GM18951 (cell line): ENCODE data around the gene KLF6.
"Not testable (repeated sequence)": the region's sequence is repeated elsewhere in the genome, so short reads cannot be mapped to it uniquely, and the experiment has no call there.

ENCODE experiments used
- POLR2A ChIP-seq: IDR thresholded peaks from 4 replicates; pipeline ENCODE4 v1.6.1; 2011; ENCODE audit warnings: mild to moderate bottlenecking; ENCODE audit not compliant: insufficient read length, insufficient read depth; ENCODE audit errors: extremely low read depth
- in situ Hi-C: fragments of 300-500 bp; cut with MboI; formaldehyde crosslinking; loops from one replicate; pipeline ENCODE4 v1.12.0; 2022; ENCODE audit warnings: low sequenced_read_pairs, mixed read lengths, inconsistent platforms; ENCODE audit not compliant: unreplicated experiment

The KLF6 gene

GRCh38 chr10:3747984-3748383 lies 37.0 kb downstream of the KLF6 start:
- in situ Hi-C loops = no loop called here
- no peak for TF ChIP-seq POLR2A

DNA sequence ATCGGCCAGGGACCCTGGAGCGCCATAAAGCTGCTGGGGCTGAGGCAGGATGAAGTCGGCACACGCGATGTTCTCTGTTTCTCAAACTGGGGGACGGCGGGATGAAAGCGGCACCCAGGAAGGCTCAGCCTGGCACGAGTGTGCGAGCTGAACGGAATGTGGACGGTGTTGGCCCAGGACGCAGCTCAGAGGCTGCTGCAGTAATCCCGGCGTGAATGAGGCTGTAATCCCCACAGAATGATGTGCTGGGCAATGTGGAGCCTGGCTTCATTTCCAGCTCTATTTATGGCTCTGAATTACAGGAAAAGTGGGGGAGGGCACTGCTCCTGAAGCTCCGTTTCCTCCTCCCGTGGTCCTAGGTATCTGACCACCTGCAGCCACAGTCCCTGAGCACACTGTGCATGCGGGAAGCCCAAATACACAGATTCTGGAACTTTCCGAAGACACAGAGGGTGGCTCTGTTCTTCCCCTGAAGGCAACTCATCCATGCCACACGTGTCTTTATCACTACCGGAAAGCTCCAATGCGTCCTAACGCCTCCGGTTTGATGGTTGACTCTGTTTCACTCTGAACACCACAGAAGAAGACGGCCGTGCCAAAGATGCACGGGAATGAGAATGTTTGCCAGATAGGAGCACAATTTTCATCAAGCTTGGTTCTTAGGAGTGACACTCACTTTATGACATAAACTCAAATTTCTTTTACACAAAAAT lies 37.6 kb downstream of the KLF6 start:
- in situ Hi-C loops = no loop called here
- no peak for TF ChIP-seq POLR2A

- in situ Hi-C loops = no loop called here
- no peak for TF ChIP-seq POLR2A
Measured at GRCh38 chr10:3746634-3747033, 38.4 kb downstream of the KLF6 start.

- in situ Hi-C loops = no loop called here
- TF ChIP-seq POLR2A = no peak
Measured at GRCh38 chr10:3745521-3745920, 39.5 kb downstream of the KLF6 start.

DNA sequence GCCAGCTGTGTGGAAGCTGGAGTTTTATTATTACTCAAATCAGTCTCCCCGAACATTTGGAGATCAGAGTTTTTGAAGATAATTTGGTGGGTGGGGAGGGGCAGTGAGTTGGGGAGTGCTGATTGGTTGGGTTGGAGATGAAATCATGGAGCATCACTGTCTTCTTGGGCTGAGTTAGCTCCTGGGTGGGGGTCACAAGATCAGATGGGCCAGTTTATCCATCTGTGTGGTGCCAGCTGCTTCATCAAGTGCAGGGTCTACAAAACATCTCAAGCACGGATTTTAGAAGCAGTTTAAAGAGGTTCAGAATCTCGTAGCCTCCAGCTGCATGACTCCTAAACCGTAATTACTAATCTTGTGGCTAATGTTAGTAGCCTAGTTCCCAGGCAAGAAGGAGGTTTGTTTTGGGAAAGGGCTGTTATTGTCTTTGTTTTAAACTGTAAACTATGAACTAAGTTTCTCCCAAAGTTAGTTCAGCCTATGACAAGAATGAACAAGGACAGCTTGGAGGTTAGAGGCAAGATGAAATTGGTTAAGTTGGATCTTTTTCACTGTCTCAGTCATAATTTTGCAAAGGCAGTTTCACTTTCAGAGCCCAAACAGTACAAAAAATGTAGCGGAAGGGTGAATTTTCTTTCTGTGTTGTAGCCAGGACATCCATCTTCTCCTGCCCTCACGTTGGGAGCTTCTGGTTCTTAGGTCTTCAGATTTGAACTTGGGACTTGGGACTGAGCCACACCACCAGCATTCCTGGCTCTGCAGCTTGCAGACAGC lies 43.1 kb downstream of the KLF6 start:
- in situ Hi-C loops = no loop called here

DNA sequence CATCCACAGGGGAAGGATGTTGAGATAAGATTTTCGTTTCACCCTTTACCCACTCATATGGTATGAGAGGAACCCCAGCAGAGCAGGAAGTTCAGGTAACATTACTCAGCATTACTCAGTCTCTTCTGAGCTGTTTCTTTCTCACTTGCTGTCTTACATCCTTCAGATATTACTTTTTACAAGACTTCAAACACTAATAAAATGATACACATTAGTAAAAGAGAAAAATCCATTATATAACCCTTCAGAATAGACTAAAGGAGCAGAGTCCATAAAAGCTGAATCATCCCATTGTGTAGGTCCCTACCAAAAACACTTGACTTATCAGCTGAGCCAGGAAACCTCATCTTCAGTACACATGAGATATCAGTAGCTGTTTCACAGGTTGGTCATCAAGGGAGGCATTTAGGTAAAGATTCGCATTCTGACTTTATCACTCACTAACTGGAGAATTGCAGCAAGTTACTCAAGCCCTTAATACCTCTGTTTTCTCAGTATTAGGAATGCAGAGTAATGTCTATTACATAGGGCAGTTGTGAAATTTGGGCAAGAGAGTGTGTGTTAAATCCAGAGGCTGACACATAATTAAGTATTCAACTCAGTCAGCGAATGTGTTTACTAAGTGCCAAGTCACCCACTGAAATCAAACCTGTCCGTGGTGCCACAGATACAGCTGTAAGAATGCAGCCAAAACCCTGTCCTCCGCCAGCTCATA lies 44.7 kb downstream of the KLF6 start:
- in situ Hi-C loops = no loop called here
- no peak for TF ChIP-seq POLR2A

More for the DNA sequence above, 43.1 kb downstream of the KLF6 start:
- no peak for TF ChIP-seq POLR2A

- in situ Hi-C loops = no loop called here
- no peak for TF ChIP-seq POLR2A
Measured at GRCh38 chr10:3738855-3739350, 46.1 kb downstream of the KLF6 start.

- TF ChIP-seq POLR2A = no peak
- in situ Hi-C loops = no loop called here
Measured at GRCh38 chr10:3737864-3738263, 47.1 kb downstream of the KLF6 start.

DNA sequence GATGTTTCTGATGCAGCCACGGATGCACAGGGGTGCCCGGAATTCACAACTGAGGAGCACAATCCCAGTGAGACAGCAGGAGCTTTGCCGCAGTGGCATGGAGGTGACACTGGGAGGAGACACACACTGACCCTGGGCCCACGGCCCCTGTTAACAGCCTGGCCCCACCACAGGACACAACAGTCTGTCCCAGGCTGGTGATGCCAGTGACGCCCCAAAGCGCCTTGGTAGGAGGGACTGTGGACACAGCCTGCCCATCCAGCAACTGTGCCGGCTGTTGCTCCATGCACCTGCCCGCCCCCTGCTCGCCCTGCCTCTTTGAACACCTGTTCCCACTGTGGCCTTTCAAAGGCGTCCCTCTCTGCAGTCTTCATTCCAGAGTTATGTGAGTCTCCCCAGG lies 49.8 kb downstream of the KLF6 start:
- TF ChIP-seq POLR2A = no peak
- in situ Hi-C loops = no loop called here

GRCh38 chr10:3734111-3734510 lies 50.9 kb downstream of the KLF6 start:
- no peak for TF ChIP-seq POLR2A
- in situ Hi-C loops = no loop called here

DNA sequence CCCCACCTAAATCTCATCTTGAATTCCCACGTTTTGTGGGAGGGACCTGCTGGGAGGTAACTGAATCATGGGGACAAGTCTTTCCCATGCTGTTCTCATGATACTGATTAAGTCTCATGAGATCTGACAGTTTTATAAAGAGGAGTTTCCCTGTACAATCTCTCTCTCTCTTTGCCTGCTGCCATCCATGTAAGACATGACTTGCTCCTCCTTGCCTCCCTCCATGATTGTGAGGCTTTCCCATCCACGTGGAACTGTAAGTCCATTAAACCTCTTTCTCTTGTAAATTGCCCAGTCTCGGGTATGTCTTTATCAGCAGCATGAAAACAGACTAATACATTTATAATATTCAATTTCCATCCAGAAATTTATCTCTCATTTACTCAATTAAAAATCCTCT lies 52.8 kb downstream of the KLF6 start:
- in situ Hi-C loops = not testable (repeated sequence)

DNA sequence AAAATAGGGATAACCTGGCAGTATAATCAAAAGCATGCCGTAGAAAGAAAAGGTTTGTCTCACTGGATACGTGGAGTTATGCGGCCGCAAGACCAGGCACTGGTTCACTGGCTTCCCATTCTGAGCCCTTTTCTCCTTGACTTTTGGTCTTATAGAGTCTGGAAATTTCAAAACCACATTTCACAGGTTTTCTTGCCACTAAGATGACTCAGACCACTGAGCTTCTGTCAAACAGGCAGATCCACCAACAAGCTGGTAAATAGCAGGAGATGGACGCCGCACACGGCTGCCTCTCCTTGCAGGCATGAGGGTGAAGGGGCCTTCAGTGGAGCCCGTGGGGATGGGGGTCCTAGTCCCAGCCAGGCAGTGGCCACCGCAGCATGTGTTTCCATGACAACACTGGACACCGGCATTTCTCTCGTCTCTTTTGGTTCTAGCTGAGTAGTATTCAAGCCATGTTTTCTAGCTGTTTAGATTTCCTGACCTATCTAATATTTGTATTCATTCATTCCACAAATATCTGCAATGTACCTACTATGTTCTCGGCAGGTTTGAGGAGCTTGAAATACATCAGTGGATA lies 55.5 kb downstream of the KLF6 start:
- TF ChIP-seq POLR2A = no peak
- in situ Hi-C loops = no loop called here

GRCh38 chr10:3728563-3728962 lies 56.4 kb downstream of the KLF6 start:
- TF ChIP-seq POLR2A = no peak
- in situ Hi-C loops = no loop called here
